GM12878 (cell line): ENCODE measurements around the gene POTEG. TPM values are rescaled to one million over a fixed set of nuclear protein-coding genes. Genes with fewer than 3 reads are reported as not detected.
"Not testable (repeated sequence)": the region's sequence is repeated elsewhere in the genome, so short reads cannot be mapped to it uniquely, and the experiment has no call there.

Experiments
- ATAC-seq: fragments of 200-7000 bp; cut with Tn5 transposase; 3 replicates; pipeline ENCODE4 v1.9.1; 2020; ENCODE audit warnings: mild to moderate bottlenecking, moderate library complexity
- BruUV-seq: library from RNA; stranded (reverse); fragments of 400-500 nt; replicated peaks from 2 replicates; lab custom pipeline; 2021; lab: Mats Ljungman, UMichigan
- CTCF ChIA-PET: fragments of 300-600 bp; sonication (Branson Sonifier 250); formaldehyde crosslinking; extraction: SDS; loops from one replicate; lab custom pipeline; 2021; ENCODE audit warnings: inconsistent platforms; lab: Yijun Ruan, JAX
- POLR2A ChIA-PET: fragments of 350-600 bp; formaldehyde crosslinking; extraction: SDS; loops from one replicate; lab custom pipeline; 2021; ENCODE audit warnings: inconsistent platforms; lab: Charles Lee
- RAD21 ChIA-PET: fragments of 300-600 bp; sonication (Branson Sonifier 250); formaldehyde crosslinking; loops from one replicate; lab custom pipeline; 2023; ENCODE audit warnings: antibody characterized with exemption; ENCODE audit not compliant: unreplicated experiment; lab: Charles Lee
- SMC1A ChIA-PET: fragments of 300-600 bp; sonication (Branson Sonifier 250); formaldehyde crosslinking; loops from one replicate; lab custom pipeline; 2023; ENCODE audit not compliant: unreplicated experiment, uncharacterized antibody; lab: Charles Lee
- DNase-seq: peaks from one replicate; pipeline ENCODE4 v3.0.0-alpha.2; 2011; ENCODE audit warnings: low read depth, low spot score
- FAIRE-seq: peaks from 3 replicates; lab custom pipeline; 2011; peaks lifted over from hg19 to GRCh38; lab: Jason Lieb, UNC
- H2AFZ ChIP-seq: 2 replicates; pipeline ENCODE4 v1.6.0; 2011; ENCODE audit warnings: low read depth, low read length, control low read depth; ENCODE audit not compliant: control insufficient read depth
- H3K27ac ChIP-seq: 2 replicates; pipeline ENCODE4 v1.5.1; 2011; ENCODE audit warnings: control low read depth; ENCODE audit not compliant: control insufficient read depth, insufficient read depth
- H3K27me3 ChIP-seq, 2 experiments: replicated peaks in 1 of 2; 2 replicates each; pipeline versions ENCODE4 v1.6.0 to v1.6.1; 2011; ENCODE audit warnings: low read length in 1 of 2; ENCODE audit not compliant: control insufficient read depth in 2 of 2, insufficient read depth in 2 of 2
- H3K36me3 ChIP-seq, 2 experiments: 2 replicates each; pipeline ENCODE4 v1.5.1; 2011; ENCODE audit warnings: low read length in 1 of 2; ENCODE audit not compliant: control insufficient read depth in 2 of 2, insufficient read depth in 2 of 2
- H3K4me1 ChIP-seq: 2 replicates; pipeline ENCODE4 v1.6.1; 2011; ENCODE audit warnings: mild to moderate bottlenecking, low read length, moderate library complexity, mixed read lengths; ENCODE audit not compliant: control insufficient read depth, insufficient read depth
- H3K4me2 ChIP-seq: 2 replicates; pipeline ENCODE4 v1.6.0; 2011; ENCODE audit warnings: control low read depth; ENCODE audit not compliant: control insufficient read depth, insufficient read depth
- H3K4me3 ChIP-seq: fragments of 200-600 bp; sonication (generic); 2 replicates; pipeline ENCODE4 v1.5.1; 2016
- H3K79me2 ChIP-seq: 2 replicates; pipeline ENCODE4 v1.6.0; 2011; ENCODE audit warnings: low read length; ENCODE audit not compliant: control insufficient read depth, insufficient read depth
- H3K9ac ChIP-seq: 2 replicates; pipeline ENCODE4 v1.8.0; 2011; ENCODE audit warnings: low read length, control low read depth, mixed read lengths; ENCODE audit not compliant: control insufficient read depth, insufficient read depth
- H3K9me3 ChIP-seq: replicated peaks from 3 replicates; pipeline ENCODE4 v1.5.1; 2011; ENCODE audit warnings: mild to moderate bottlenecking, low read length; ENCODE audit not compliant: control insufficient read depth, insufficient read depth
- H4K20me1 ChIP-seq: 2 replicates; pipeline ENCODE4 v1.6.0; 2011; ENCODE audit not compliant: control insufficient read depth, insufficient read depth
- WGBS: methylation state at CpG from one replicate; pipeline ENCODE4 v1.1.6; 2016; ENCODE audit warnings: low lambda C conversion rate; ENCODE audit not compliant: insufficient replicate concordance, insufficient coverage; ENCODE audit errors: missing lambda C conversion rate; 5-methylcytosine and 5-hydroxymethylcytosine counted together
- in situ Hi-C: fragments of 300-500 bp; cut with MboI; formaldehyde crosslinking; loops from 9 replicates; pipeline ENCODE4 v1.14.3; 2018; ENCODE audit warnings: mixed read lengths
- intact Hi-C: fragments of 100-400 bp; cut with micrococcal nuclease; formaldehyde crosslinking; loops from one replicate; pipeline ENCODE4 v1.14.2; 2022; ENCODE audit not compliant: unreplicated experiment
- polyA plus RNA-seq, 11 experiments: library from polyadenylated mRNA; depleted of rRNA in 4 of 11; unstranded in 6 of 11; stranded (reverse) in 5 of 11; fragments of >200 nt; fragmentation: Nextera tagmentation in 4 of 11; fragmentation: Illumina TruSeq in 1 of 11; extraction: Ambion mirVana in 4 of 11; extraction: Trizol in 1 of 11; gene quantifications; 1 replicate in 1 of 11; 2 replicates in 10 of 11; pipeline versions ENCODE4 v1.2.1 to v1.2.3, GENCODE V29; 2011 to 2016; ENCODE audit warnings: inconsistent platforms in 2 of 11, missing spikeins in 2 of 11, low read depth in 1 of 11
- total RNA-seq, 4 experiments: library from RNA; depleted of rRNA in 3 of 4; stranded (reverse); fragments of >200 nt in 3 of 4; fragmentation: Illumina TruSeq in 1 of 4; extraction: Trizol in 1 of 4; gene quantifications; 2 replicates each; pipeline versions ENCODE4 v1.2.1 to v1.2.3, GENCODE V29; 2013 to 2021

The POTEG gene
- total and polyA plus RNA-seq, 10 of the 15 experiments (the other 5 are each of a cell fraction or from before 2014, with no cell fraction given) = 0.06 to 2.2 (median 1.3) TPM; not detected in 4

DNA sequence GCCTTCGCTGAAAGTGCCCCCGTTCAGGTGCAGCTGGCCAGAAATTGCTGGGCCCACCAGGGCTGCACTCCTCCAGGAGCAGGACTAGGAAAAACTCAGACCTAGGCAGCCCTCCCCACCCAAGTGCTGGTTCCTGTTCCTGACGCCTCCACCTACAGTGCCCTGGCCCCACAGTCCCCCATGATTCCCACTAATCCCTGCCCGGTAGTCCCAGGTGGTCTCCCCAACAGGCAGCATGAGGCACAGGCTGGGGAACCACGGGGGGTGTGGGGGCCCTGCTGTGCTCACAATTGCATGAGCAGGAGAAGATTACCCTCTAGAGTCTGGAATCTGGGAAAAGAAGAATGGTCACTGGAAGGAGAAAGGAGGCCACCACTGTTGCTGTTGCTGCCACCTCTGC is 46.4 kb upstream of the POTEG start:
- CTCF ChIA-PET, H3K27me3 ChIP-seq, H3K27ac ChIP-seq, in situ Hi-C loops, POLR2A ChIA-PET, H3K9ac ChIP-seq, H3K36me3 ChIP-seq, intact Hi-C loops, SMC1A ChIA-PET, H3K9me3 ChIP-seq, ATAC-seq, H4K20me1 ChIP-seq, FAIRE-seq, H3K4me2 ChIP-seq, H3K79me2 ChIP-seq, H3K4me3 ChIP-seq, DNase-seq, H2AFZ ChIP-seq, BruUV-seq, H3K4me1 ChIP-seq, RAD21 ChIA-PET: not testable (repeated sequence)
- no CpG with 5 or more reads among the region's 5 CpGs for WGBS

GRCh38 chr14:19445761-19446160 is 11.6 kb upstream of the POTEG start:
- in situ Hi-C loops, H3K79me2 ChIP-seq, H3K27me3 ChIP-seq, H3K9me3 ChIP-seq, intact Hi-C loops, H3K9ac ChIP-seq, RAD21 ChIA-PET, POLR2A ChIA-PET, H3K4me2 ChIP-seq, DNase-seq, H3K36me3 ChIP-seq, FAIRE-seq, H4K20me1 ChIP-seq, H3K4me3 ChIP-seq, SMC1A ChIA-PET, CTCF ChIA-PET, ATAC-seq, H3K27ac ChIP-seq, H2AFZ ChIP-seq, H3K4me1 ChIP-seq, BruUV-seq: not testable (repeated sequence)
- 27% methylated on average over 6 of the region's 6 CpGs for WGBS

DNA sequence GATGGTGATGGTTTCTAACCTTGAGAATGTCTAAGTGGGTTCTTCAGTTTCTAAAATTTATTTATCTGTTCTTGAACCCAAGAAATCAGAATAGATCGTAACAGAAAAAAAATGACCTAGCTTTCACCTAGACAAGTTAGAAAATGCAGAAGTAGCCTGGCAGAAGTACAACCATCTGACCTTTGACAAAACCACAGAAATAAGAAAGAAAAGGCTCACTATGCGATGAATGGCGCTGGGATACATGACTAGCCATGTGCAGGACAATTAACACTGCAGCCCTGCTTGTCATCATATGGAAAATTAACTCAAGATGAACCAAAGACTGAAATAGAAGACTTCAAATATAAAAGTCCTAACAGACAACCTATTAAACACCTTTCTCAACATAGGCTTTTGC is 5.7 kb upstream of the POTEG start:
- H2AFZ ChIP-seq, H3K4me3 ChIP-seq, DNase-seq, RAD21 ChIA-PET, H3K27me3 ChIP-seq, BruUV-seq, intact Hi-C loops, H3K27ac ChIP-seq, CTCF ChIA-PET, ATAC-seq, SMC1A ChIA-PET, H3K4me1 ChIP-seq, in situ Hi-C loops, H4K20me1 ChIP-seq, H3K9me3 ChIP-seq, H3K36me3 ChIP-seq, POLR2A ChIA-PET, H3K4me2 ChIP-seq, H3K79me2 ChIP-seq, H3K9ac ChIP-seq, FAIRE-seq: not testable (repeated sequence)
- WGBS = 24% methylated on average over 2 of the region's 3 CpGs

GRCh38 chr14:19439219-19439618 is 5.1 kb upstream of the POTEG start:
- H3K36me3 ChIP-seq, H3K9ac ChIP-seq, H3K4me2 ChIP-seq, ATAC-seq, BruUV-seq, H3K79me2 ChIP-seq, RAD21 ChIA-PET, in situ Hi-C loops, POLR2A ChIA-PET, H3K9me3 ChIP-seq, H3K4me1 ChIP-seq, H4K20me1 ChIP-seq, DNase-seq, CTCF ChIA-PET, H3K27ac ChIP-seq, SMC1A ChIA-PET, H3K4me3 ChIP-seq, H2AFZ ChIP-seq, intact Hi-C loops, FAIRE-seq, H3K27me3 ChIP-seq: not testable (repeated sequence)
- 0% methylated on average over 2 of the region's 5 CpGs for WGBS
